GM21360 (cell line): Measurements from ENCODE around the gene KRTAP4-8.
"Not testable (repeated sequence)": the region's sequence is repeated elsewhere in the genome, so short reads cannot be mapped to it uniquely, and the experiment has no call there.

Source experiments
- ATAC-seq: cut with Tn5 transposase; IDR thresholded peaks from one replicate; pipeline ENCODE4 v1.9.1; 2021; ENCODE audit warnings: mild to moderate bottlenecking, moderate library complexity; ENCODE audit not compliant: unreplicated experiment

KRTAP4-8 gene

GRCh38 chr17:41108728-41109386, 10.9 kb upstream of the KRTAP4-8 start:
- not testable (repeated sequence) for ATAC-seq

GRCh38 chr17:41107941-41108450, 10.1 kb upstream of the KRTAP4-8 start:
- ATAC-seq = no peak

- not testable (repeated sequence) for ATAC-seq
These were observed 7.4 kb upstream of the KRTAP4-8 start, which contains the start of gene KRTAP4-9 for GRCh38 chr17:41105347-41105746. KRTAP4-9 (plus strand) TSS chr17:41105389; CDS start chr17:41105389, 0 bp downstream.

GRCh38 chr17:41104386-41105038, 6.6 kb upstream of the KRTAP4-8 start:
- not testable (repeated sequence) for ATAC-seq

GRCh38 chr17:41103896-41104295, 6.0 kb upstream of the KRTAP4-8 start:
- ATAC-seq = no peak

- no peak for ATAC-seq
These were observed 3.8 kb upstream of the KRTAP4-8 start, which contains the start of gene KRTAP4-16 for GRCh38 chr17:41101586-41102259. KRTAP4-16 (minus strand) TSS chr17:41102209; CDS start chr17:41102209, 0 bp downstream.

GRCh38 chr17:41099682-41100480, 1.9 kb upstream of the KRTAP4-8 start:
- not testable (repeated sequence) for ATAC-seq

GRCh38 chr17:41098481-41098880, 539 bp upstream of the KRTAP4-8 start:
- ATAC-seq = no peak

GRCh38 chr17:41096055-41096454, 1.9 kb downstream of the KRTAP4-8 start:
- no peak for ATAC-seq

- ATAC-seq = not testable (repeated sequence)
These were observed 9.1 kb downstream of the KRTAP4-8 start for GRCh38 chr17:41088760-41089352.

GRCh38 chr17:41084100-41084856, 13.7 kb downstream of the KRTAP4-8 start, which contains the start of gene KRTAP4-7:
KRTAP4-7 (plus strand) TSS chr17:41084150; CDS start chr17:41084207, 57 bp downstream.
- ATAC-seq = not testable (repeated sequence)

GRCh38 chr17:41083427-41083826, 14.5 kb downstream of the KRTAP4-8 start:
- ATAC-seq = not testable (repeated sequence)

- ATAC-seq = no peak
These were observed 15.3 kb downstream of the KRTAP4-8 start for GRCh38 chr17:41082626-41083025.

GRCh38 chr17:41076788-41077187, 21.2 kb downstream of the KRTAP4-8 start:
- no peak for ATAC-seq

GRCh38 chr17:41073676-41074075, 24.3 kb downstream of the KRTAP4-8 start:
- ATAC-seq = no peak

GRCh38 chr17:41071606-41072360, 26.2 kb downstream of the KRTAP4-8 start:
- no peak for ATAC-seq

GRCh38 chr17:41069031-41069430, 28.9 kb downstream of the KRTAP4-8 start:
- ATAC-seq = no peak

GRCh38 chr17:41067281-41067680, 30.7 kb downstream of the KRTAP4-8 start:
- no peak for ATAC-seq
